ENCODE results near the gene FBXO34. TPM values are rescaled to one million over a fixed set of nuclear protein-coding genes. Genes with fewer than 3 reads are reported as not detected.

Gene FBXO34, protein sequence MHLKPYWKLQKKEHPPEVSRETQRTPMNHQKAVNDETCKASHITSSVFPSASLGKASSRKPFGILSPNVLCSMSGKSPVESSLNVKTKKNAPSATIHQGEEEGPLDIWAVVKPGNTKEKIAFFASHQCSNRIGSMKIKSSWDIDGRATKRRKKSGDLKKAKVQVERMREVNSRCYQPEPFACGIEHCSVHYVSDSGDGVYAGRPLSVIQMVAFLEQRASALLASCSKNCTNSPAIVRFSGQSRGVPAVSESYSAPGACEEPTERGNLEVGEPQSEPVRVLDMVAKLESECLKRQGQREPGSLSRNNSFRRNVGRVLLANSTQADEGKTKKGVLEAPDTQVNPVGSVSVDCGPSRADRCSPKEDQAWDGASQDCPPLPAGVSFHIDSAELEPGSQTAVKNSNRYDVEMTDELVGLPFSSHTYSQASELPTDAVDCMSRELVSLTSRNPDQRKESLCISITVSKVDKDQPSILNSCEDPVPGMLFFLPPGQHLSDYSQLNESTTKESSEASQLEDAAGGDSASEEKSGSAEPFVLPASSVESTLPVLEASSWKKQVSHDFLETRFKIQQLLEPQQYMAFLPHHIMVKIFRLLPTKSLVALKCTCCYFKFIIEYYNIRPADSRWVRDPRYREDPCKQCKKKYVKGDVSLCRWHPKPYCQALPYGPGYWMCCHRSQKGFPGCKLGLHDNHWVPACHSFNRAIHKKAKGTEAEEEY
- polyA plus RNA-seq, result 10 to 100 TPM; 25.0 to 38.2 (median 38.1) TPM

GRCh38 chr14:55270832-55271571 lies at the start of gene FBXO34:
Gene FBXO34 (plus strand): TSS chr14:55271421. CDS start chr14:55350391, 78,970 bp downstream.
- Mint-ChIP-seq H3K9me3 (no peaks in the 10 kb centered on the region), H3K27me3 (ENCODE audit: low read depth in 3 of 3) (peaks cover 10 to 14% (median 11%) of the 10 kb centered on the region in 3 donors), H3K4me1 (peaks cover 34 to 52% of the 10 kb centered on the region in 2 donors), H3K27ac (peak within 1 kb of the TSS; percentile 88 to 97 (median 95)), H3K4me3 (peak within 1 kb of the TSS; percentile 91 to 96 (median 92)), H3K36me3 (no peaks in the 10 kb centered on the region)
- DNase-seq, result peak; percentile 99 to 100 (median 99)

- H3K4me1 Mint-ChIP-seq, result no peaks in the 10 kb centered on the region
- no peak overlapping the region for H3K4me3 Mint-ChIP-seq
- peaks cover 0 to 5% (median 0%) of the 10 kb centered on the region in 3 donors for H3K27me3 Mint-ChIP-seq (ENCODE audit: low read depth in 3 of 3)
Measured at GRCh38 chr14:55221968-55222367, 49.3 kb upstream of the FBXO34 start.

GRCh38 chr14:55223364-55223763 lies 47.9 kb upstream of the FBXO34 start:
- H3K36me3 Mint-ChIP-seq, result peaks cover 0 to 12% (median 4%) of the 10 kb centered on the region in 3 donors
- peaks cover 4 to 20% (median 17%) of the 10 kb centered on the region in 6 donors for H3K9me3 Mint-ChIP-seq
- H3K4me1 Mint-ChIP-seq, result no peaks in the 10 kb centered on the region
- no peak overlapping the region for H3K27ac Mint-ChIP-seq
- no peak for DNase-seq
- no peak overlapping the region for H3K4me3 Mint-ChIP-seq
- peaks cover 0 to 15% (median 0%) of the 10 kb centered on the region in 3 donors for H3K27me3 Mint-ChIP-seq (ENCODE audit: low read depth in 3 of 3)

More at GRCh38 chr14:55221968-55222367, 49.3 kb upstream of the FBXO34 start:
- H3K9me3 Mint-ChIP-seq, result peaks cover 3 to 14% (median 8%) of the 10 kb centered on the region in 6 donors
- H3K27ac Mint-ChIP-seq, result no peak overlapping the region
- no peak for DNase-seq
- peaks cover 0 to 12% (median 4%) of the 10 kb centered on the region in 3 donors for H3K36me3 Mint-ChIP-seq

DNA sequence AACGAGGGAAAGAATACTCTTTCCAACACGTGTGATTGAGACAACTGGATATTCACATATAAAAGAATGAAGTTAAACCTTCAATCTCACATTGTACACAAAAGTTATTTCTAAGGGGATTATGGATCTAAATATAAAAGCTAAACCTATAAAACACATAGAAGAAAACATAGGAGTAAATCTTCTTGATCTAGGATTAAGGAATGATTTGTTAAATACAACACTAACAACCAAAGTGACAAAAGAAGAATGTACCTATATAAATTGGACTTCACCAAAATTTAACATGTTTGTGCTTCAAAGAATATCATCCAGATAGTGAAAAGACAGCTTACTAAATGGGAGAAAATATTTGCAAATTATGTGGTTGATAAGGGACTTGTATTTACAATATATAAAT lies 43.0 kb upstream of the FBXO34 start:
- no peak overlapping the region for H3K27ac Mint-ChIP-seq
- H3K4me3 Mint-ChIP-seq, result no peak overlapping the region
- no peaks in the 10 kb centered on the region for H3K4me1 Mint-ChIP-seq

DNA sequence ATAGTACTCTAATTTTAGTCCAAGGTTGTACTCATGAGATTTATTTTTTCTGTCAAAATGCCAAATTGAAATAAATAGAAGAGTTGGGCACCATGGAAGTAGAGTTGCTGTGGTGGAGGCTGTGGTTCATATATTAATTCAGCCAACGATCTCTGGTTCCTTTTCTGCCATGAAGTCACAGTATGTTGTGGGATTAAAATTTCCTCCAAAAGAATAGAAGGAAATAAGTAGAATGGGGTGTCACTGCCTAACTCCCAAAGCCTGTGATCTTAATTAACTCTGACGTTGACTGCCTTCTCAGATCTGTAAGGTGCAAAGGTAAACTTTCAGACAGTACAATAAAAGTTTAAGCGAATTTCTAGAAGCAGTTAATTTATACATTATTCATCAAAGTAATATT lies 37.6 kb upstream of the FBXO34 start:
- no peaks in the 10 kb centered on the region for H3K9me3 Mint-ChIP-seq
- peaks cover 0 to 12% (median 1%) of the 10 kb centered on the region in 3 donors for H3K27me3 Mint-ChIP-seq (ENCODE audit: low read depth in 3 of 3)
- H3K4me1 Mint-ChIP-seq, result no peaks in the 10 kb centered on the region
- DNase-seq, result no peak
- no peak overlapping the region for H3K27ac Mint-ChIP-seq
- H3K36me3 Mint-ChIP-seq, result no peaks in the 10 kb centered on the region
- H3K4me3 Mint-ChIP-seq, result no peak overlapping the region

More for the DNA sequence above, 43.0 kb upstream of the FBXO34 start:
- peaks cover 0 to 5% (median 4%) of the 10 kb centered on the region in 3 donors for H3K36me3 Mint-ChIP-seq
- no peak for DNase-seq
- H3K9me3 Mint-ChIP-seq, result peaks cover 4 to 20% (median 17%) of the 10 kb centered on the region in 6 donors
- H3K27me3 Mint-ChIP-seq (ENCODE audit: low read depth in 3 of 3), result peaks cover 0 to 26% (median 1%) of the 10 kb centered on the region in 3 donors

DNA sequence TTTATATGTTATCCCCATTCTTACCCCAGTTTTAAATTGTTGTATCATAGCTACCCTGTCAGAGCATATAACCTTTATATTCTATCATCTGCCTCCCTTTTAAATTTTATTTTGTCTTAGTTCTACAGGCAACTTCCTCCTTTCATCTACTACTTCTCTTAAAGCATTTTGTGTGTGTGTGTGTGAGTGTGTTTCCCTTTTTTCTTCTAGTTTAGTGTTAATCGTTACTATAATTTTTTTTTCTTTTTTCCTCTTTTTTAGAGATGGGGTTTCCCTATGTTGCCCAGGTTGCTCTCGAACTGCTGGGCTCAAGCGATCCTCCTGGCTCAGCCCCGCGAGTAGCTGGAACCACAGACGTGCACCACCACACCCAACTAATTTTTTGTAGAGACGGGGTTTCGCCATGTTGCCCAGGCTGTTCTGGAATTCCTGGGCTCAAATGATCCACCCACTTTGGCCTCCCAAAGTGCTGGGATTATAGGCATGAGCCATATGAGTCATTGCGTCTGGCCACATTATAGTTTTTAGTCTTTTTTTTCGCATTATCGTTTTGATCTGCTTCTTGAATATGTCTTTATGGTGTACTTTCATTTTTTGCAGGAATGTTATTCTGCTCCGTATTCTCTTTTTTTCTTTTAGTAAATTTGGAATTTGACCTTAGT lies 33.1 kb upstream of the FBXO34 start:
- H3K36me3 Mint-ChIP-seq, result no peaks in the 10 kb centered on the region
- no peak for DNase-seq
- peaks cover 0 to 7% (median 6%) of the 10 kb centered on the region in 3 donors for H3K27me3 Mint-ChIP-seq (ENCODE audit: low read depth in 3 of 3)
- no peaks in the 10 kb centered on the region for H3K9me3 Mint-ChIP-seq
- no peaks in the 10 kb centered on the region for H3K4me1 Mint-ChIP-seq
- no peak overlapping the region for H3K4me3 Mint-ChIP-seq
- H3K27ac Mint-ChIP-seq, result no peak overlapping the region

GRCh38 chr14:55239320-55239719 lies 31.9 kb upstream of the FBXO34 start:
- no peak for DNase-seq
- Mint-ChIP-seq H3K4me3 (no peak overlapping the region), H3K9me3 (no peaks in the 10 kb centered on the region), H3K27me3 (ENCODE audit: low read depth in 3 of 3) (peaks cover 0 to 7% (median 4%) of the 10 kb centered on the region in 3 donors), H3K27ac (no peak overlapping the region), H3K36me3 (no peaks in the 10 kb centered on the region), H3K4me1 (no peaks in the 10 kb centered on the region)

DNA sequence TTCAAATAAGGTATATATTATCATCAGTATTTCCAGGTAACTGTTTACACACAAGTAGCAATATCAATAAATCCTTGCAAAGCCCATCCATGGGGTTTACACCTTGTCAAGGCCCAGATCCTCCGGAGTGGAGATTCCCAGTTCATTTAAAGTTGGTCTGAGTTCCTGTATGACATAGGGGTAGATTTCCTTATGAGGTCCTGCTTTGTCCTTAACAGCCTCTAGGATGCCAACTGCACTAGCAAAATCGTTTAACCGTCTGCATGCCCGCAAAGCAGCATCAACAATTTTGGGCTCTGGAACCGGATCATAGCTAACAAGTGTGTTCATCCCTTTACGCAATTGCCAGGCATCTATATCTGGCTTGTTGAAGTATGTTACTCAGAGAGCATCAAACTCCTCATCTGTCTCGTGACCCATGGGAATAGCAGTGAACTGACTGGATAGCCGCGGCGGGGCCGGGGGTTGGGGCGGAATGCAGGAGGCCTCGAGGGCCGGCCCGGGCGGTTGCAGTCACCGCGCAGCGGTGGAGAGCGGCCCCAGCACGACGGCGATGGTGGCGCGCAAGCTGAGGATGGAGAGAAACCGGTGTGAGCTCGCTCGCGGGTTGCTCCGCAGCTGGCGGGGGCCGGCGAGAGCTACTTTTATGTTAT lies 30.6 kb upstream of the FBXO34 start:
- Mint-ChIP-seq H3K36me3 (no peaks in the 10 kb centered on the region), H3K27ac (no peak overlapping the region), H3K4me3 (no peak overlapping the region), H3K27me3 (ENCODE audit: low read depth in 3 of 3) (peaks cover 0 to 7% (median 7%) of the 10 kb centered on the region in 3 donors), H3K4me1 (no peaks in the 10 kb centered on the region), H3K9me3 (no peaks in the 10 kb centered on the region)
- DNase-seq, result no peak

- no peaks in the 10 kb centered on the region for H3K36me3 Mint-ChIP-seq
- H3K9me3 Mint-ChIP-seq, result no peaks in the 10 kb centered on the region
- no peak overlapping the region for H3K4me3 Mint-ChIP-seq
- DNase-seq, result no peak
- H3K27me3 Mint-ChIP-seq (ENCODE audit: low read depth in 3 of 3), result peaks cover 0 to 8% (median 7%) of the 10 kb centered on the region in 3 donors
- no peaks in the 10 kb centered on the region for H3K4me1 Mint-ChIP-seq
- H3K27ac Mint-ChIP-seq, result no peak overlapping the region
Measured at GRCh38 chr14:55241673-55242072, 29.5 kb upstream of the FBXO34 start.

- Mint-ChIP-seq H3K36me3 (no peaks in the 10 kb centered on the region), H3K4me3 (no peak overlapping the region), H3K9me3 (no peaks in the 10 kb centered on the region), H3K27me3 (ENCODE audit: low read depth in 3 of 3) (peaks cover 0 to 13% (median 7%) of the 10 kb centered on the region in 3 donors), H3K27ac (no peak overlapping the region), H3K4me1 (no peaks in the 10 kb centered on the region)
- no peak for DNase-seq
Measured at GRCh38 chr14:55243386-55243785, 27.8 kb upstream of the FBXO34 start.

DNA sequence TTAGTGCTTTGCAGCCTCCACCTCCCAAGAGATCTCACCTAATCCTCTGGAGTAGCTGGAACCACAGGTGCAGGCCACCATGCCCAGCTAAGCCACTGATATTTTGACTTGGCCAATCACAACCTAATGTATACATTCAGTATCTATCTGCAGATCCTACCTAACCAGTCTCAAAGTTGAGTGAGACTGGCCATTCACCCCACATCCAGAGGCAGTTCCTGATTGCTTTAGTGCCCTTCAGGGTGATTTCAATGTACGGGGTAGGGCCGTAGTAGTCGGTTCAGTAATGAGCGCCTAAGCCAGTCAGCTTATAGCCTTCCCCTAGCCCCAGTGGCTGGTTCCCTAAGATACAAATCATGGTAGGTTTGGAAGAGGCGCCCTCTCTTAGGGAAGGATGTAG lies 27.4 kb upstream of the FBXO34 start:
- H3K27me3 Mint-ChIP-seq (ENCODE audit: low read depth in 3 of 3), result peaks cover 0 to 13% (median 7%) of the 10 kb centered on the region in 3 donors
- H3K4me3 Mint-ChIP-seq, result no peak overlapping the region
- DNase-seq, result no peak
- no peak overlapping the region for H3K27ac Mint-ChIP-seq
- no peaks in the 10 kb centered on the region for H3K4me1 Mint-ChIP-seq
- no peaks in the 10 kb centered on the region for H3K9me3 Mint-ChIP-seq
- H3K36me3 Mint-ChIP-seq, result no peaks in the 10 kb centered on the region

DNA sequence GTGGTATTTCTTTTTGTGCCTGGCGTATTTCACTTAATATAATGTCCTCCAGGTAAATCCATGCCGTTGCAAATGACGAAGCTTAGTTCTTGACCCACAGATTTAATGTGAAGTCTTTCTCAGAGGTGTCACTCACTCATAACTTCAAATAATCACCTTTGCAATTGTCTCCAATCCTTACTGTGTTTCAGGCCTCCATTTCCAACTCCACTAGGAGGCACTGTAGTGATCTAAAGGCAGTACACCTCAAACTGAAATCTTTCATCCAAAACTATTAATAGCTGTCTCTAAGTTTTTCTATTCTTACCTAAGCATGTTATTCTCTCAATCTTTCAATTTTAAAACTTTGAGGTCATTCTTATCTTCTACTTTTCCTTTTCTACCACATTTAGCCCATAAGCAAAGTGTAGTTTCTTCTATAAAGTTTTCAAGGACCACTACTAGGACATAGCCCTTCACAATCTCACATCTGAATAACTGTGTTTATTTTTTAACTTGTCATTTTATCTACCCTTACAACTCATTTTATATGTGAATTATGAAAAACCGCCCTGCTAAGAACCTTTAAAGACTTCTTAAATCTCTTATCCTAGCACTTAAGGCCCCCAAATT lies 25.5 kb upstream of the FBXO34 start:
- Mint-ChIP-seq H3K9me3 (no peaks in the 10 kb centered on the region), H3K36me3 (no peaks in the 10 kb centered on the region), H3K4me3 (no peak overlapping the region), H3K27ac (no peak overlapping the region), H3K27me3 (ENCODE audit: low read depth in 3 of 3) (peaks cover 4 to 13% (median 7%) of the 10 kb centered on the region in 3 donors), H3K4me1 (no peaks in the 10 kb centered on the region)
- DNase-seq, result peak; percentile 4 to 33 (median 28)
